ENCODE measurements around the gene MLIP.

The MLIP gene

GRCh38 chr6:54097753-54098152, 13.5 kb upstream of the MLIP start:
- no peak for DNase-seq (ENCODE audit: low spot score)

- DNase-seq (ENCODE audit: low spot score) = no peak
Observed at GRCh38 chr6:54098450-54099044, 12.7 kb upstream of the MLIP start.

- DNase-seq (ENCODE audit: low spot score) = no peak
Observed at GRCh38 chr6:54099225-54099624, 12.0 kb upstream of the MLIP start.

- DNase-seq (ENCODE audit: low spot score) = no peak
Observed at GRCh38 chr6:54100411-54101006, 10.7 kb upstream of the MLIP start.

GRCh38 chr6:54102238-54102637, 9.0 kb upstream of the MLIP start:
- DNase-seq (ENCODE audit: low spot score) = no peak

GRCh38 chr6:54103497-54103896, 7.7 kb upstream of the MLIP start:
- no peak for DNase-seq (ENCODE audit: low spot score)

- no peak for DNase-seq (ENCODE audit: low spot score)
Observed at GRCh38 chr6:54106727-54107126, 4.5 kb upstream of the MLIP start.

GRCh38 chr6:54107470-54108090, 3.7 kb upstream of the MLIP start:
- DNase-seq (ENCODE audit: low spot score) = no peak

- no peak for DNase-seq (ENCODE audit: low spot score)
Observed at GRCh38 chr6:54108271-54108670, 3.0 kb upstream of the MLIP start.

GRCh38 chr6:54109586-54109985, 1.7 kb upstream of the MLIP start:
- no peak for DNase-seq (ENCODE audit: low spot score)

- DNase-seq (ENCODE audit: low spot score) = no peak
Observed at GRCh38 chr6:54112151-54112650, 958 bp downstream of the MLIP start.

- DNase-seq (ENCODE audit: low spot score) = no peak
Observed at GRCh38 chr6:54114991-54115390, 3.7 kb downstream of the MLIP start.

- no peak for DNase-seq (ENCODE audit: low spot score)
Observed at GRCh38 chr6:54115966-54116365, 4.7 kb downstream of the MLIP start.

- no peak for DNase-seq (ENCODE audit: low spot score)
Observed at GRCh38 chr6:54118117-54118516, 6.9 kb downstream of the MLIP start.

GRCh38 chr6:54125493-54125892, 14.2 kb downstream of the MLIP start:
- DNase-seq (ENCODE audit: low spot score) = no peak

- DNase-seq (ENCODE audit: low spot score) = no peak
Observed at GRCh38 chr6:54130179-54130578, 18.9 kb downstream of the MLIP start.

GRCh38 chr6:54132587-54132986, 21.3 kb downstream of the MLIP start:
- no peak for DNase-seq (ENCODE audit: low spot score)

GRCh38 chr6:54133186-54133585, 21.9 kb downstream of the MLIP start:
- no peak for DNase-seq (ENCODE audit: low spot score)

- no peak for DNase-seq (ENCODE audit: low spot score)
Observed at GRCh38 chr6:54134935-54135334, 23.7 kb downstream of the MLIP start.

GRCh38 chr6:54135665-54136369, 24.6 kb downstream of the MLIP start:
- no peak for DNase-seq (ENCODE audit: low spot score)

GRCh38 chr6:54138795-54139194, 27.6 kb downstream of the MLIP start:
- DNase-seq (ENCODE audit: low spot score) = no peak

GRCh38 chr6:54140811-54141210, 29.6 kb downstream of the MLIP start:
- DNase-seq (ENCODE audit: low spot score) = no peak
